ENCODE measurements around the gene FAM76B. TPM values are rescaled to one million over a fixed set of nuclear protein-coding genes. Genes with fewer than 3 reads are reported as not detected.
A peak's percentile ranks its signal among the peaks of the same experiment; 100 is the strongest.

FAM76B gene
- total RNA-seq, 1 donor from 2014 or later, result 37.3 TPM

- Mint-ChIP-seq H3K27ac (peak overlapping the region; percentile 100), H3K36me3 (peaks cover 7% of the 10 kb centered on the region), H3K27me3 (ENCODE audit: low read depth) (no peaks in the 10 kb centered on the region), H3K4me3 (peak overlapping the region; percentile 99), H3K9me3 (no peaks in the 10 kb centered on the region), H3K4me1 (peaks cover 35% of the 10 kb centered on the region)
- TF ChIP-seq CTCF (IDR thresholded peaks at IDR 0.05; ENCODE audit: unreplicated experiment), result no peak
- peak; percentile 31 to 70 for DNase-seq (ENCODE audit: low spot score in 2 of 2, unreplicated experiment in 2 of 2)
These were observed 1.5 kb upstream of the FAM76B start for GRCh38 chr11:95790933-95791708.

DNA sequence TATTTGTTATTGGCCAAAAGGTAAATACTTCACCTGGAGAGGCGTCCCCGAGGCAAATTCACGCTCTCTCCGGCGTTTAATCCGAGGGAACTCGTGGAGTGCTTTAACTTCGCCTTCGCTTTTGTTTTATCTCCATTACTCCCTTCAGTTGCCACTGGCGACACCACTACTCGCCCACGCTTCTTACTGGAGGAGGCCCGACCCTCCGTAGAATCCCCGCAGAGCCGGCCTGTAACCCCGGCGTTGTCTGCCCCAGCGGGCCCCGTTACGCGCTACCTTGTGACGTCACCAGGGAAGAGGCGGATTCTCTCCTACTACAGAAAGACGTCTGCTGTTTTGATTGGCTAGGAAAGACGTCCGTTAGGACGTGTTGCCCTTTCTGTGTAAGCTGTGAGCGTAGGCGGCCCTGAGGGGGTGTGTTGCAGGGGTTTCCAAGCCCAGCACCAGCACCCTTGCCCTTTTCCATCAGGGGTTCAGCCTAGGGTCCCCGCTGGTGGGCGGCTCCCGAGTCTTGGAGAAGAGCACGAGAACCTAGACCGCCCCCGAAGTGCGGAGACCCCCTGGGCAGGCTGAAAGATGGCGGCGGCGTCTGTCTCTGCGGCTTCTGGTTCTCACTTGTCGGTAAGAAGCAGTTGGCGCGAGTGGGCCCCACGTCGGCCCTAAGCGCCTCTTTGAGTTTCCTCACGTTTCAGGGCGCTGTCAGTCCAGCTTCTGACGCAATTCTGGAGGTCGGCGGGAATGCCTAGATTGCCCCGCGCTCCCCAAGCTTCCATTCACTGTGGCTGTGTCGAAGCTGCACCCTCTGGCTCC is 746 bp upstream of the FAM76B start, which contains the start of gene CEP57:
Gene CEP57 (plus strand): TSS at position 376 of the 810 bp plus-strand sequence. CDS start 201 bp downstream, at position 577.
- no peaks in the 10 kb centered on the region for H3K27me3 Mint-ChIP-seq (ENCODE audit: low read depth)
- peak within 1 kb of the TSS; percentile 100 for H3K27ac Mint-ChIP-seq
- DNase-seq (ENCODE audit: low spot score in 2 of 2, unreplicated experiment in 2 of 2), result peak; percentile 87 to 93
- no peak for TF ChIP-seq CTCF (IDR thresholded peaks at IDR 0.05; ENCODE audit: unreplicated experiment)
- no peaks in the 10 kb centered on the region for H3K9me3 Mint-ChIP-seq
- H3K4me1 Mint-ChIP-seq, result peaks cover 34% of the 10 kb centered on the region
- H3K4me3 Mint-ChIP-seq, result peak within 1 kb of the TSS; percentile 99
- H3K36me3 Mint-ChIP-seq, result peaks cover 13% of the 10 kb centered on the region

DNA sequence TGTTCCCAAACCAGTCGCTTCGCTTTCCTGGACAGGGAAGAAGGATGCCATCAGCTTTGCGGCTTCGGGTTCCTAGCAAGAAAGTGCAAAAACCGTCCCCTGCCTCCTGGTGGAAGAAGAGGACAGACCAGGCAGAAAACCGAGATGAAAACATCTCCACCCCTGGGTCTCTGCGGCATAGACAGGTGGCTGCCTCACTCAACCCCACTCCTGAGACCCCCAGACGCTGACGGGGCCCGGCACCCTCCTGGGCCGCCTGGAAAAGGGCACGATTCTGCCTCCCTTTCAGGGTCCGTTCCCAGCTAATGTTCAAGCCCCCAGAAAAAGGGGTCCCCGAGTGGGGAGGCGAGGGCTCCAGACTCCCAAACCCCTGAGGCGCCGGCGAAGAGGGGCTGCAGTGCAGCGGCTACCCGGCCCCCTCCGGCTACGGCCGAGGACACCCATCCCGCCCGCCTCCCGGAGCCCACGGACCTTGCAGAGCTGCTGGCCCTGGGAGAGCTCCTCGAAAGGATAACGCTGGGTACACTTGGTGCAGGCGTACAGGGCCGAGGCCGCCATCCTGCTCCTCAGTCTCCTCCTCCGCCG is 569 bp downstream of the FAM76B start:
- peak; percentile 9 for TF ChIP-seq CTCF (IDR thresholded peaks at IDR 0.05; ENCODE audit: unreplicated experiment)
- peak; percentile 21 to 65 for DNase-seq (ENCODE audit: low spot score in 2 of 2, unreplicated experiment in 2 of 2)
- no peaks in the 10 kb centered on the region for H3K27me3 Mint-ChIP-seq (ENCODE audit: low read depth)
- peak overlapping the region; percentile 93 for H3K27ac Mint-ChIP-seq
- peak overlapping the region; percentile 99 for H3K4me3 Mint-ChIP-seq
- peaks cover 20% of the 10 kb centered on the region for H3K36me3 Mint-ChIP-seq
- no peaks in the 10 kb centered on the region for H3K9me3 Mint-ChIP-seq
- peaks cover 30% of the 10 kb centered on the region for H3K4me1 Mint-ChIP-seq

GRCh38 chr11:95780544-95780943 is 9.0 kb downstream of the FAM76B start:
- no peak for TF ChIP-seq CTCF (IDR thresholded peaks at IDR 0.05; ENCODE audit: unreplicated experiment)
- H3K27ac Mint-ChIP-seq, result no peak overlapping the region

GRCh38 chr11:95778699-95779098 is 10.9 kb downstream of the FAM76B start:
- Mint-ChIP-seq H3K4me3 (no peak overlapping the region), H3K36me3 (peaks cover 41% of the 10 kb centered on the region), H3K4me1 (no peaks in the 10 kb centered on the region), H3K27me3 (ENCODE audit: low read depth) (no peaks in the 10 kb centered on the region), H3K27ac (no peak overlapping the region), H3K9me3 (no peaks in the 10 kb centered on the region)
- no peak for DNase-seq (ENCODE audit: low spot score in 2 of 2, unreplicated experiment in 2 of 2)
- TF ChIP-seq CTCF (IDR thresholded peaks at IDR 0.05; ENCODE audit: unreplicated experiment), result no peak

More at GRCh38 chr11:95780544-95780943, 9.0 kb downstream of the FAM76B start:
- Mint-ChIP-seq H3K9me3 (no peaks in the 10 kb centered on the region), H3K4me1 (no peaks in the 10 kb centered on the region), H3K4me3 (no peak overlapping the region), H3K27me3 (ENCODE audit: low read depth) (no peaks in the 10 kb centered on the region), H3K36me3 (peaks cover 37% of the 10 kb centered on the region)
- DNase-seq (ENCODE audit: low spot score in 2 of 2, unreplicated experiment in 2 of 2), result no peak
